GM21515 (cell line): ENCODE data around the gene UPK3BL1.
"Not testable (repeated sequence)": the region's sequence is repeated elsewhere in the genome, so short reads cannot be mapped to it uniquely, and the experiment has no call there.

Experiments
- ATAC-seq: cut with Tn5 transposase; IDR thresholded peaks from one replicate; pipeline ENCODE4 v1.9.1; 2021; ENCODE audit not compliant: unreplicated experiment

Gene UPK3BL1

GRCh38 chr7:102642691-102643090 is at the start of gene UPK3BL1:
Gene UPK3BL1 (minus strand): TSS chr7:102642791. CDS start chr7:102642741, 50 bp downstream.
- ATAC-seq = not testable (repeated sequence)

GRCh38 chr7:102690602-102691001 is 48.0 kb upstream of the UPK3BL1 start:
- ATAC-seq = not testable (repeated sequence)

- peak; percentile 65 for ATAC-seq
Observed at GRCh38 chr7:102689436-102690282, 47.1 kb upstream of the UPK3BL1 start.

- peak; percentile 68 for ATAC-seq
Observed at GRCh38 chr7:102688299-102689036, 45.9 kb upstream of the UPK3BL1 start.

- not testable (repeated sequence) for ATAC-seq
Observed at GRCh38 chr7:102682560-102682959, 40.0 kb upstream of the UPK3BL1 start.

- ATAC-seq = not testable (repeated sequence)
Observed at GRCh38 chr7:102680780-102681179, 38.2 kb upstream of the UPK3BL1 start.

- ATAC-seq = not testable (repeated sequence)
Observed at GRCh38 chr7:102675545-102675944, 33.0 kb upstream of the UPK3BL1 start.

- ATAC-seq = not testable (repeated sequence)
Observed at GRCh38 chr7:102673447-102674067, 31.0 kb upstream of the UPK3BL1 start.

- ATAC-seq = peak; percentile 15
Observed at GRCh38 chr7:102671956-102672307, 29.3 kb upstream of the UPK3BL1 start.

GRCh38 chr7:102671166-102671955 is 28.8 kb upstream of the UPK3BL1 start, which contains the start of gene POLR2J2:
Gene POLR2J2 (minus strand): TSS chr7:102671663. CDS start chr7:102671601, 62 bp downstream.
- ATAC-seq = peak; percentile 76

- not testable (repeated sequence) for ATAC-seq
Observed at GRCh38 chr7:102667523-102667922, 24.9 kb upstream of the UPK3BL1 start.

- not testable (repeated sequence) for ATAC-seq
Observed at GRCh38 chr7:102666850-102667249, 24.3 kb upstream of the UPK3BL1 start.

- not testable (repeated sequence) for ATAC-seq
Observed at GRCh38 chr7:102664765-102665164, 22.2 kb upstream of the UPK3BL1 start.

- not testable (repeated sequence) for ATAC-seq
Observed at GRCh38 chr7:102649924-102650323, 7.3 kb upstream of the UPK3BL1 start, which contains the start of gene SPDYE2B. Gene SPDYE2B (plus strand): TSS chr7:102650319. CDS start chr7:102652349, 2,030 bp downstream.

GRCh38 chr7:102647813-102648212 is 5.2 kb upstream of the UPK3BL1 start:
- not testable (repeated sequence) for ATAC-seq

- ATAC-seq = not testable (repeated sequence)
Observed at GRCh38 chr7:102643404-102643803, 813 bp upstream of the UPK3BL1 start.

GRCh38 chr7:102638848-102639247 is 3.7 kb downstream of the UPK3BL1 start:
- ATAC-seq = not testable (repeated sequence)

GRCh38 chr7:102636956-102637355 is 5.6 kb downstream of the UPK3BL1 start:
- ATAC-seq = not testable (repeated sequence)

GRCh38 chr7:102635354-102635753 is 7.2 kb downstream of the UPK3BL1 start:
- ATAC-seq = not testable (repeated sequence)

- not testable (repeated sequence) for ATAC-seq
Observed at GRCh38 chr7:102634299-102634698, 8.3 kb downstream of the UPK3BL1 start.
